ENCODE data around the gene CUL7.
A peak's percentile ranks its signal among the peaks of the same experiment; 100 is the strongest.
"Not testable (repeated sequence)": the region's sequence is repeated elsewhere in the genome, so short reads cannot be mapped to it uniquely, and the experiment has no call there.

CUL7 gene

DNA sequence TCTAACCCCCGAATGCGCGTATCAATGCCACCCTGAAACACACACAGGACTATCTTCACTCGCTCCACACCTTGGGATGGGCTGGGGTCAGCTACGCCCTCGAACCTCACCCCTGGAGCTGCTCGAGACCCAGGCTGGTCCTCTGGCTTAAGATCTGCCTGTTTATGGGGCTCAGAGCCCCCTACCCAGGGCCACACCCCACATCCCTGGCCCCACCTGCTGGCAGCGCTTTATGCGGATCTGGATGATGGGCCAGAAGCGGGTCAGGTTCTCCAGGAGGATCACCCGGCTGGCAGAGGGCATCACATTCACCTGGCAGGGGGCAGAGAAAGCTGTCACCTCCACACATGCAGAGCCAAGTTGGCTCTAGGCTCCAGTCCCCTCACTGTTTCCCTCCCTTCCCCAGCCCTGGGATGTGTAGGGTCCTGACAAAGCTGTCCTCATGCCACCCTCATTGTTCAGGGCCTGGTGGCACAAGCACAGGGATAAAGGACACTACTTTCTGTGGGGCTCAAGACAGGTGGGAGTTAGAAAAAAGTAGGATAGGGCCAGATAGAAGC is 8.2 kb downstream of the CUL7 start:
- DNase-seq (ENCODE audit: low read depth in 2 of 2), result no peak

GRCh38 chr6:43043310-43043709 is 10.3 kb downstream of the CUL7 start:
- DNase-seq (ENCODE audit: low read depth in 2 of 2), result no peak

- not testable (repeated sequence) for DNase-seq (ENCODE audit: low read depth in 2 of 2)
Measured at GRCh38 chr6:43041475-43041874, 12.2 kb downstream of the CUL7 start.

DNA sequence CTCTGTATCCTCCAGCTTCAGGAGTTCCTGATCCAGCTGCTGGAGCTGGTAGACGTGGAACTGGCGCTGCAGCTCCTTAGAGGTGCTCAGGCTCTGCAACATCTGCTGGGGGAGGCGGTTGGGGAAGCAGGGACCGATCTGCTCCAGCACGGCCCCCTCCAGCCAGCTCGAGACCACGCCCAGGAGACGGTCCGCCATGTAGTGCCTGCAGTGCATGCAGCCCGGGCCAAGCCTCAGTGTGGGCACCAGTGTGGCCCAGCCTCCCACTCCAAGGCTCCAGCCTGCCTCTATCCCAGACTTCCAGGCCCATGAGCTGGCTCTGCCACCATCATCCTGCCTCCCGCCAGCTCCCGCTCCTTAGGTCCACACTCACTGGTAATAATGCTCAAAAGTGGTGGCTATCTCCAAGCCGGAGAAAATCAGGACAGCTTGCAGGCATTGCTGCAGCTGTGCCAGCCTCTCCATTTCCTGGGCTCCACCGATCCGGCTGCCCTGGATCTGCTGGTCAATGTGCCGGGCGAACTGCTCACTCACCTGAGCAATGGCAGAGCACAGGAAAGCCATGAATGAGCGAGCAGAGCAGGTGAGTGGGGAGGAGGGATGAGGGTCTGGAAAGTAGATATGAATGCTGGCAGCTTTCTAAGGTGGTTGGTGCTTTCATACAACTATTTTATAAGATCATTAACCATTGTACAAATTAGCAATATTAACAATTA is 13.0 kb downstream of the CUL7 start:
- no peak for DNase-seq (ENCODE audit: low read depth in 2 of 2)

GRCh38 chr6:43038727-43039126 is 14.9 kb downstream of the CUL7 start:
- no peak for DNase-seq (ENCODE audit: low read depth in 2 of 2)

GRCh38 chr6:43037706-43038105 is 15.9 kb downstream of the CUL7 start:
- DNase-seq (ENCODE audit: low read depth in 2 of 2), result no peak

DNA sequence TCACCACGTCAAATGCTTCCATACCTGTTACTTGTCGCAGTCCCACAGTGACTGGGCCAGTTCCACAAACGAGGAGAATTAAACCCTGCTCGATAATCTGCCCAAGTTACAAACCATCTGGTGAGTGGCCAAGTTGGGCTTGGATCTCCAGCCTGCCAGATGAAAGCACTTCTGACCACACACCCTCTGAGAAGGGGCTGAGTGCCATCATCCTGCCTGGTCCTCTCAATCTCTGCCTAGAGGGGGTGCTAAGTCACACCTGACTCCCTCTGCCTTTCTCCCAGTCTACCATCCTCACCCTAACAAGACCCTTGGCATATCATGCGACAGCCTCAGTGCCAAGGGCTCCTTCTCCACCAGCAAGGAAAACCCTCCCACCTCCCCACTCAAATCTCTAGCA is 16.5 kb downstream of the CUL7 start:
- DNase-seq (ENCODE audit: low read depth in 2 of 2), result no peak

GRCh38 chr6:43036712-43037111 is 16.9 kb downstream of the CUL7 start:
- DNase-seq (ENCODE audit: low read depth in 2 of 2), result no peak

DNA sequence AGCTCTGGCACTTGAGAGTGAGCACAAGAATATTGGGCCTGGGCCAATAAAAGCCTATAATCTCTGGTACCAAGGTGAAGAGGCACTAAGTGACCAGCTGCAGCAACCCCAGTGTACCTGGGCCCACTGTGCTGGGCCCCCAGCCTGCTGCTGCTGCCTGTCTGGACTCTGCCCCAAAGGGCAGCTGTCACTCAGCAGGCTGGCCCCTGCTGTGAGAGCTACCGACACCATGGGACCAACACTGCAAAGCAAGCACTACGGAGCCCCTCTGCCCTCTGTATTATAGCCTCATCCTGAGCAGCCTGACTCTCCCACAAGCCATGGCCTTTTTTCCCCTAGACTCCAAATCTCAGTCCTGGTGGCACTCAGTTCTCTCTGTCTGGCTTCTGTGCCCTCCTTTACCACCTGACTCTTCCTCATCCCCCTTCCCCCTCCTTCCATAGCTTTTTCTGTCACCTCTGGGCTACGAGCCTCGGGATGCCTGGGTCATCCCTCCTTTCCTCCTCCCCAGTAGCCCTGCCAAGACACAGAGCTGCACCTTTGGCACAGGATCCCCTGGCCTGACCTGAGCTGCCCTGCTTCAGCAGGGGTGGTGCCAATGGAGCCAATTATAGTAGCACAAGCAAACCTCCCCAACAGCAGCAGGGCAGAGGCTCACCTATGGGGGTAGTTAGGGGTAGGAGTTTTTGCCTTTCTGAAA is 18.0 kb downstream of the CUL7 start:
- DNase-seq (ENCODE audit: low read depth in 2 of 2), result no peak

GRCh38 chr6:43034190-43034525 is 19.5 kb downstream of the CUL7 start:
- DNase-seq (ENCODE audit: low read depth in 2 of 2), result no peak

- DNase-seq (ENCODE audit: low read depth in 2 of 2), result no peak
Measured at GRCh38 chr6:43033496-43034189, 20.0 kb downstream of the CUL7 start.

DNA sequence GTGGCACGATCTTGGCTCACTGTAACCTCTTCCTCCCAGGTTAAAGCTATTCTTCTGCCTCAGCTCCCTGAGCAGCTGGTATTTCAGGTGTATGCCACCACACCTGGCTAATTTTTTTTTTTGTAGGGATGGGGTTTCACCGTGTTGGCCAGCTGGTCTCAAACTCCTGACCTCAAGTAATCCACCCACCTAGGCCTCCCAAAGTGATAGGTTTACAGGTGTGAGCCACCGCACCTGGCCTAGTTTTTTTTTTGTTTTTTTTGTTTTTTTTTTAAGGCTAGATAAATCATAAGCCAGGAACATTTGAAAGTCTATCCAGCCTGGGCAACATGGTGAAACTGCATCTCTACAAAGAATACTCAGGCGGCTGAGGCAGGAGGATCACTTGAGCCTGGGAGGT is 21.3 kb downstream of the CUL7 start:
- DNase-seq (ENCODE audit: low read depth in 2 of 2), result no peak

GRCh38 chr6:43029120-43029519 is 24.5 kb downstream of the CUL7 start:
- no peak for DNase-seq (ENCODE audit: low read depth in 2 of 2)

DNA sequence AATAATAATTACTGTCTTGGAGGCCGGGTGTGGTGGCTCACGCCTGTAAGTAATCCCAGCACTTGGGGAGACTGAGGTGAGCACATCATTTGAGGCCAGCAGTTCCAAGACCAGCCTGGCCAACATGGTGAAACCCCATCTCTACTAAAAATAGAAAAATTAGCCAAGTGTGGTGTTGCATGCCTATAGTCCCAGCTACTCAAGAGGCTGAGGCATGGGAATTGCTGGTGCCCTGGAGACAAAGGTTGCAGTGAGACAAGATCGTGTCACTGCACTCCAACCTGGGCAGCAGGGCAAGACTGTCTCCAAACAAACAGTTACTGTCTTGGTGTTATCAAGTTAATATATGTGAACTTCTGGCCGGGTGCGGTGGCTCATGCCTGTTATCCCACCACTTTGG is 27.3 kb downstream of the CUL7 start:
- DNase-seq (ENCODE audit: low read depth in 2 of 2), result no peak

DNA sequence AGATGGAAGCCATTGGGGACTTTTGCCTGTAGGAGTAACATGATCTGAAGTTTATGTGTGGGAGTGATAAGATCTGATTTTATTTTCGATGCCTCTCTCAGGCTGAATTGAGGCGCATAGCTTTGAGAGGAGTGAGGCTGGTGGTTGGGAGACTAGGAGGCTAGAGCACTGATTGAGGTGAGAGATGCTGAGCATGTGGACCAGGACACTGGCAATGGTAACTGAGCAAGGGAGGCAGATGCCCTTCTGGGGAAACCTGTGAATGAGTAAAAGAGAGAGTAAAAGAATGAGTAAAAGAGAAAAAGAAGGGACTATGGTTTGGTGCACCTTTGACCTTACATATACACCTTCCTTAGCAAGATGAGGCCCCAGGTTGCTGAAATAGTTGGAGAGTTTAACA is 29.2 kb downstream of the CUL7 start:
- no peak for DNase-seq (ENCODE audit: low read depth in 2 of 2)

DNA sequence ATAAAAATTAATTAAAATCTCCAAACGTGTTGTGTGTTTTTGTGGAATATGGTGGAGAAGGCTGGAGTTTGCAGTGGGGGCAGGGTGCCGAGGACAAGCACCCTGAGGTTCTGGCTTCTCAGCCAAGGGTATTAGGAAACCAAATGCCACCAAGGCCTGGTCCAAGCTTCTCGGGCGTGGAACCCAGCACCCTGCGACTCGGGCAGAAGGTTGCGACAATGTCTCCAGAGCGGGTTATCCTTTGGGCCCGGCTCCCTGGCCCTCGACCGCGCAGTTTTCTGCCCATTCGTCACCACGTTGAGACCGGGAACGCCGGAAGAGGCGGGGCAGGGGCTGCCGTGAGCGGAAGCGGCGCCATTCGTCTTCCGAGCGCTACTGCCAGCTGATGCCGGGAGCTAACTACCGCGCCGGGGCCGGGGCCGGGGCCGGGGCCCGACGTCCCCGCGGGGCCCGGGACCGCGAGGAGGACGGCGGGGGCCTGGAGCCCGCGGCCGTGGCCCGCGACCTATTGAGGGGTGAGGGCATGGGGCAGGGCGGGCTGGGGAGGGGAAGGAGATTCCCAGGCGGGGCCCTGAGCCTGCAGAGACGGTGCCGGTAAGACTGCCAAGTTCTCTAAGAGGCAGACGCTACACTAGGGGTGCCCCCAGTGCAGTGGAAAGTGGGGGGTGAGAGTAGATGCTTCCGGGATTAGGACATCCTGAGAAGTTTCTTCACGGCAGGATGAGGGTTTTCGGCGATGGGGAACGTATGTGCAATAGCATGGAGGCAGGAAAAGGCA is 32.2 kb downstream of the CUL7 start, which contains the start of gene RRP36:
TSS of gene RRP36 (plus strand) at position 354 of the 778 bp plus-strand sequence. CDS start at position 386, 32 bp downstream.
- peak; percentile 62 to 63 for DNase-seq (ENCODE audit: low read depth in 2 of 2)

DNA sequence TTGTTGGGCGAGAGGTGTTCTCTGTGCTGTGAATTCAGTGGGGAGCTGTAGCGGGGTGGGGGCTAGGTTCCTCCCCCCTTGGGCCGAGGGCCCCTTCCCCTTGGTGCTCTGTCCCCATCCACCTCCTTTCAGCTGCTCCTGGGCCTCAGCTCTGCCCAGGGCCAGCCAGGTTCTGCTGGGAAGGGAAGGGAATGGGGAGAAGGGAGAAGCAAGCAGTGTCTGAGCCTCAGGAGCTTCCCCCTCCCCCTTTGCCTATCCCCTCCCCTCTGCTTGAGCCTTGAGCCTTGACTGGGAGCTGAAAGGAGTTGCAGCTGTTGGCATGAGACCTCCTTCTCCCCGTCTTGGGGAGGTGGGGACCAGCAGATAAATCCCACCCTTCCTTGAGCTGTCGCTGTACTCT is 32.8 kb downstream of the CUL7 start:
- DNase-seq (ENCODE audit: low read depth in 2 of 2), result no peak

DNA sequence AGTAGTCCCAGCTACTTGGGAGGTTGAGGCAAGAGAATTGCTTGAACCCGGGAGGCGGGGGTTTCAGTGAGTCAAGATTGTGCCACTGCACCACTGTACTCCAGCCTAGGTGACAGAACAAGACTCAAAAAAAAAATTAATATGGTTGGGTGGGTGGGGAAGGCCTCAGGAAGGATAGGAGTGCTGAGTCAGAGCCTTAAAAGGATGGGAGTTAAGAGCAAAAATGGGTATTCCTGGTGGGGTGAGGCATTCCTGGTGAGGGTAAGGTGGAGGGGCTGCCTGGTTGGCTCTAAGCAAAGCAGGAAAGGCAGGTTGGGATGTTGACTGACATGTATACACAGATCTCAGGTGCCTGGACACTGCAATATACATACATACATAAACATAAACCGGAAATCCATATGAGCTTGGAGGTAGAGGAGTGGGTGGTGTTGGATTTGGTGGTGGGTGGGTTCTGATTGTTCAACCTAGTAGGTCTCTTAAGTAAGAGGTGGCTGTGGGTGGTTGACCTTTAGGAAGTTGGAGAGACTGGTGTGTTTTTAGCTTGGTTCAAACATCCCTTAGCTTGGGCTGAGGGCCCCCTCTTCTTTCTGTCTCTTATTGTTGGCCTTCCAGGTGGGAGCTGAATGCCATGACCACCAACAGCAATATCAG is 33.5 kb downstream of the CUL7 start:
- DNase-seq (ENCODE audit: low read depth in 2 of 2), result no peak

- DNase-seq (ENCODE audit: low read depth in 2 of 2), result no peak
Measured at GRCh38 chr6:43019152-43019551, 34.5 kb downstream of the CUL7 start.

DNA sequence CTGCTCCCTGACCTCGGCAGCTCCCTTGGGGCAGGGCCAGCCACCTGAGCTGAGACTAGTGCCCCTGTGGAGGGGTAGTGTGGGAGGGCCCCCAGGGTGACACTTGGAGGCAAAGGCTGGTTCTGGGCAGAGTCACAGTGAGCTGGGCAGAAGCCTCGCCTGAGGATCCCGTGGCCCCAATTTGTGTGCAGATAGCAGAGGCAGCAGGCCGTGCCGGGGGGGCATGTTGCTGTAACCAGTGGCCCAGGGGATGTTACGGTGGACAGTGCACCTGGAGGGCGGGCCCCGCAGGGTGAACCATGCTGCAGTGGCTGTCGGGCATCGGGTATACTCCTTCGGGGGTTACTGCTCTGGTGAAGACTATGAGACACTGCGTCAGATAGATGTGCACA is 36.7 kb downstream of the CUL7 start:
- no peak for DNase-seq (ENCODE audit: low read depth in 2 of 2)

DNA sequence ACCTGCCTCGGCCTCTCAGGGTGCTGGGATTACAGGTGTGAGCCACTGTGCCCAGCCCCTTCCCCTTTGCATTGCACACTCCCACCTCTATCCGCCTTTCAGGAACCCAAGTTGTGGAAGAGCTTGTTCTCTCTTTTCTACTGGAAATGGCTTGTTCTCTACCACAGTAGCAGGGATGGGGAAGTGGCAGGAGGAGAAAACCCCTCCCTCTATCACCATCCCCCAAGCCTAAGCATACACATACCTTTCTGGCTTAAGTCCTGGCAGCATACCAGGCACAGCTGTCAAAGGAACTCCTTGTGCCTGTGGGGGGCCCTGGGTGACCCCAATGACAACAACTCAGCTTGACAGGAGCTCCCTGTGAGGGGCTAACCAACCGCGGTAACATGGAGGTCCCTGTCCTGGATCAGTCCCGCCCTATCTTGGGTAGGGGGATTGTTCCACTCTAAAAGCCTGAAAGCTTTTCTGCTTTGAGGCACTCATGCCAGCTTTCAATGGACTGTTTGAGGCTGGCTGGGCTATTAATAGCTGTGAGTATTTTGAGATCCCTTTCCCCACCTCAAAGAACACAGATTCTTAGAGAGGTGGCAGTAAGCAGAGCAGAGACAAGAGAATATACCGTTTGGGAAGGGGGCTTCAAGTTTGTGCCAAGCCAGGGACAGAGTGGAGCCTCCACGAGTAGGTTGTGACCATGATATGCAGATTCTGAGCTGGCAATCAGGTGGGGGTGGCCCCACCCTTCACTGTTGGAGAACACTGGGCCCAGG is 37.3 kb downstream of the CUL7 start:
- DNase-seq (ENCODE audit: low read depth in 2 of 2), result no peak
